Tibial nerve (tissue), 4 donors: Measurements from ENCODE around the gene TAS2R20. TPM values are rescaled to one million over a fixed set of nuclear protein-coding genes. Genes with fewer than 3 reads are reported as not detected.
A peak's percentile ranks its signal among the peaks of the same experiment; 100 is the strongest.

Source experiments
- DNase-seq, 2 donors: peaks; one replicate each; pipeline ENCODE4 v3.0.0-alpha.2; 2019; ENCODE audit warnings: low spot score in 2 of 2
- H3K27ac ChIP-seq, 4 donors: fragments of 200-600 bp; sonication (generic) in 3 of 4; one replicate each; pipeline ENCODE4 v1.5.1; 2017 to 2019; ENCODE audit warnings: mild to moderate bottlenecking in 1 of 4
- H3K27me3 ChIP-seq, 2 donors: fragments of 200-600 bp; sonication (generic) in 1 of 2; one replicate each; pipeline versions ENCODE4 v1.5.1 to v1.6.0; 2017 to 2019
- H3K36me3 ChIP-seq, 3 donors: fragments of 200-600 bp; sonication (generic); one replicate each; pipeline ENCODE4 v1.5.1; 2018 to 2019
- H3K4me1 ChIP-seq, 4 donors: fragments of 200-600 bp; sonication (generic) in 3 of 4; one replicate each; pipeline ENCODE4 v1.5.1; 2017 to 2019
- H3K4me3 ChIP-seq, 4 donors: fragments of 200-600 bp; sonication (generic) in 3 of 4; one replicate each; pipeline ENCODE4 v1.5.1; 2017 to 2019; ENCODE audit warnings: mild to moderate bottlenecking in 1 of 4, moderate library complexity in 1 of 4
- H3K9me3 ChIP-seq, 4 donors: fragments of 200-600 bp; sonication (generic) in 3 of 4; one replicate each; pipeline ENCODE4 v1.5.1; 2017 to 2019
- CTCF ChIP-seq, 5 experiments: fragments of 200-600 bp in 3 of 5; fragments of 450-650 bp in 2 of 5; sonication (generic) in 3 of 5; IDR thresholded peaks; one replicate each; pipeline ENCODE4 v1.5.1; 2016 to 2019; ENCODE audit warnings: antibody characterized with exemption in 5 of 5, mild to moderate bottlenecking in 3 of 5, moderate library complexity in 2 of 5
- EP300 ChIP-seq, 2 donors: sonication (generic); formaldehyde crosslinking; IDR thresholded peaks; one replicate each; pipeline ENCODE4 v1.6.1; 2017; ENCODE audit warnings: antibody characterized with exemption in 2 of 2, mild to moderate bottlenecking in 1 of 2
- POLR2A ChIP-seq, 2 donors: fragments of 450-650 bp; IDR thresholded peaks; one replicate each; pipeline ENCODE4 v1.6.1; 2017; ENCODE audit warnings: antibody characterized with exemption in 2 of 2, mild to moderate bottlenecking in 2 of 2, moderate library complexity in 2 of 2
- WGBS, 2 donors: methylation state at CpG; one replicate each; pipeline ENCODE4 v1.1.5; 2018; 5-methylcytosine and 5-hydroxymethylcytosine counted together
- total RNA-seq, 4 donors: library from RNA; depleted of rRNA; stranded (reverse); fragments of >200 nt; gene quantifications; one replicate each; pipeline ENCODE4 v1.1.0, GENCODE V29; 2016

TAS2R20 gene
- total RNA-seq, 4 donors from 2014 or later: 1.4 to 8.4 (median 5.9) TPM

- TF ChIP-seq EP300 (IDR thresholded peaks at IDR 0.05) (no peak), CTCF (IDR thresholded peaks at IDR 0.05) (no peak), POLR2A (IDR thresholded peaks at IDR 0.05) (no peak)
- no peaks in the 10 kb centered on the region for H3K36me3 ChIP-seq
- H3K4me1 ChIP-seq: peaks cover 0 to 7% (median 0%) of the 10 kb centered on the region in 4 donors
- no peaks in the 10 kb centered on the region for H3K9me3 ChIP-seq
- no peak for DNase-seq
- no peak overlapping the region for H3K4me3 ChIP-seq
- WGBS, 2 donors: 28 to 42% methylated on average over 3 of the region's 3 CpGs
- no peaks in the 10 kb centered on the region for H3K27me3 ChIP-seq
- H3K27ac ChIP-seq: no peak overlapping the region
Measured at GRCh38 chr12:10974965-10975364, 23.1 kb downstream of the TAS2R20 start.

- H3K4me1 ChIP-seq: peaks cover 0 to 16% (median 0%) of the 10 kb centered on the region in 4 donors
- DNase-seq: peak; percentile 23 to 75
- no peaks in the 10 kb centered on the region for H3K36me3 ChIP-seq
- H3K27me3 ChIP-seq: no peaks in the 10 kb centered on the region
- peak overlapping the region in 1 of 4 donors; percentile 14 for H3K27ac ChIP-seq
- 71 to 74% methylated on average over 14 to 15 of the region's 15 CpGs for WGBS, 2 donors
- no peak overlapping the region for H3K4me3 ChIP-seq
- TF ChIP-seq EP300 (IDR thresholded peaks at IDR 0.05) (peak in 1 of 2 donors; percentile 38), CTCF (IDR thresholded peaks at IDR 0.05) (no peak)
- no peaks in the 10 kb centered on the region for H3K9me3 ChIP-seq
Measured at GRCh38 chr12:10968765-10969456, 29.2 kb downstream of the TAS2R20 start.

- no peak overlapping the region for H3K27ac ChIP-seq
- 41 to 42% methylated on average over 2 of the region's 2 CpGs for WGBS, 2 donors
- no peak for TF ChIP-seq CTCF (IDR thresholded peaks at IDR 0.05)
- no peak for TF ChIP-seq EP300 (IDR thresholded peaks at IDR 0.05)
- TF ChIP-seq POLR2A (IDR thresholded peaks at IDR 0.05): no peak
Measured at GRCh38 chr12:10967409-10967808, 30.7 kb downstream of the TAS2R20 start.

GRCh38 chr12:10966314-10966713 is 31.8 kb downstream of the TAS2R20 start:
- H3K9me3 ChIP-seq: no peaks in the 10 kb centered on the region
- TF ChIP-seq CTCF (IDR thresholded peaks at IDR 0.05) (no peak), POLR2A (IDR thresholded peaks at IDR 0.05) (no peak), EP300 (IDR thresholded peaks at IDR 0.05) (no peak)
- no peaks in the 10 kb centered on the region for H3K36me3 ChIP-seq
- H3K4me1 ChIP-seq: peaks cover 0 to 16% (median 0%) of the 10 kb centered on the region in 4 donors
- no peak overlapping the region for H3K4me3 ChIP-seq
- H3K27me3 ChIP-seq: no peaks in the 10 kb centered on the region
- no peak overlapping the region for H3K27ac ChIP-seq
- no peak for DNase-seq

More at GRCh38 chr12:10967409-10967808, 30.7 kb downstream of the TAS2R20 start:
- Histone ChIP-seq H3K4me3 (no peak overlapping the region), H3K27me3 (no peaks in the 10 kb centered on the region), H3K36me3 (no peaks in the 10 kb centered on the region), H3K9me3 (no peaks in the 10 kb centered on the region), H3K4me1 (peaks cover 0 to 16% (median 0%) of the 10 kb centered on the region in 4 donors)
- DNase-seq: no peak

- no peak for DNase-seq
- peaks cover 0 to 16% (median 0%) of the 10 kb centered on the region in 4 donors for H3K4me1 ChIP-seq
- H3K27ac ChIP-seq: no peak overlapping the region
- H3K4me3 ChIP-seq: no peak overlapping the region
- 83 to 96% methylated on average over 1 of the region's 1 CpG for WGBS, 2 donors
- TF ChIP-seq EP300 (IDR thresholded peaks at IDR 0.05) (no peak), CTCF (IDR thresholded peaks at IDR 0.05) (no peak), POLR2A (IDR thresholded peaks at IDR 0.05) (no peak)
- no peaks in the 10 kb centered on the region for H3K27me3 ChIP-seq
- no peaks in the 10 kb centered on the region for H3K9me3 ChIP-seq
- H3K36me3 ChIP-seq: no peaks in the 10 kb centered on the region
Measured at GRCh38 chr12:10965476-10965875, 32.6 kb downstream of the TAS2R20 start.
